HCEC 1CT (cell line): ENCODE data around the gene ZNF444.
"Not testable (repeated sequence)": the region's sequence is repeated elsewhere in the genome, so short reads cannot be mapped to it uniquely, and the experiment has no call there.

Source experiments
- DNase-seq: peaks from one replicate; pipeline ENCODE4 v3.0.0-alpha.2; 2017

Gene ZNF444

GRCh38 chr19:56148096-56148495, 7.0 kb downstream of the ZNF444 start:
- no peak for DNase-seq

GRCh38 chr19:56148955-56149655, 8.0 kb downstream of the ZNF444 start:
- not testable (repeated sequence) for DNase-seq

GRCh38 chr19:56149656-56150038, 8.6 kb downstream of the ZNF444 start:
- DNase-seq = no peak

GRCh38 chr19:56150358-56150757, 9.3 kb downstream of the ZNF444 start:
- no peak for DNase-seq

GRCh38 chr19:56152644-56153043, 11.6 kb downstream of the ZNF444 start:
- no peak for DNase-seq

- no peak for DNase-seq
Measured at GRCh38 chr19:56153507-56153906, 12.4 kb downstream of the ZNF444 start.

GRCh38 chr19:56155124-56155687, 14.1 kb downstream of the ZNF444 start:
- no peak for DNase-seq

- DNase-seq = no peak
Measured at GRCh38 chr19:56156768-56157167, 15.7 kb downstream of the ZNF444 start.

- DNase-seq = no peak
Measured at GRCh38 chr19:56158170-56158757, 17.2 kb downstream of the ZNF444 start.

GRCh38 chr19:56159009-56159559, 18.0 kb downstream of the ZNF444 start:
- DNase-seq = no peak

GRCh38 chr19:56159622-56160271, 18.7 kb downstream of the ZNF444 start:
- no peak for DNase-seq

GRCh38 chr19:56161534-56161933, 20.4 kb downstream of the ZNF444 start:
- DNase-seq = no peak

- DNase-seq = no peak
Measured at GRCh38 chr19:56162258-56162657, 21.2 kb downstream of the ZNF444 start.

- no peak for DNase-seq
Measured at GRCh38 chr19:56163097-56163496, 22.0 kb downstream of the ZNF444 start.

GRCh38 chr19:56167064-56167578, 26.0 kb downstream of the ZNF444 start:
- no peak for DNase-seq

- no peak for DNase-seq
Measured at GRCh38 chr19:56170261-56170660, 29.2 kb downstream of the ZNF444 start.

- no peak for DNase-seq
Measured at GRCh38 chr19:56174086-56174485, 33.0 kb downstream of the ZNF444 start.

GRCh38 chr19:56174550-56174949, 33.5 kb downstream of the ZNF444 start:
- no peak for DNase-seq

- DNase-seq = not testable (repeated sequence)
Measured at GRCh38 chr19:56175861-56176307, 34.8 kb downstream of the ZNF444 start, which contains the start of gene GALP. Gene GALP, plus strand, starts transcription at chr19:56176008. Its CDS starts 1,101 bp downstream, at chr19:56177109.

GRCh38 chr19:56176310-56176709, 35.2 kb downstream of the ZNF444 start:
- DNase-seq = not testable (repeated sequence)

GRCh38 chr19:56176881-56177280, 35.8 kb downstream of the ZNF444 start:
- no peak for DNase-seq

- no peak for DNase-seq
Measured at GRCh38 chr19:56177564-56178243, 36.6 kb downstream of the ZNF444 start.

- no peak for DNase-seq
Measured at GRCh38 chr19:56189785-56190184, 48.7 kb downstream of the ZNF444 start.
